Measurements from ENCODE around the gene IGFL1.
"Not testable (repeated sequence)": the region's sequence is repeated elsewhere in the genome, so short reads cannot be mapped to it uniquely, and the experiment has no call there.

- TF ChIP-seq ZNF274 (IDR thresholded peaks at IDR 0.05; ENCODE audit: low read depth, low read length); SUZ12 (IDR thresholded peaks at IDR 0.05; ENCODE audit: extremely low read depth, insufficient read depth, insufficient read length); YY1 (IDR thresholded peaks at IDR 0.05; ENCODE audit: insufficient read depth, insufficient read length): not testable (repeated sequence)
These were observed 4.3 kb downstream of the IGFL1 start for GRCh38 chr19:46233871-46234270.
